Natural killer cell (primary cell): ENCODE data around the gene CCDC85C. TPM values are rescaled to one million over a fixed set of nuclear protein-coding genes. Genes with fewer than 3 reads are reported as not detected.
A peak's percentile ranks its signal among the peaks of the same experiment; 100 is the strongest.

Experiments
- ATAC-seq, 3 donors: fragments of 150-1000 bp in 2 of 3; fragments of 200-7000 bp in 1 of 3; cut with Tn5 transposase; 1 replicate in 1 of 3; 2 replicates in 2 of 3; pipeline ENCODE4 v1.10.0; 2021; ENCODE audit warnings: mild to moderate bottlenecking in 2 of 3, moderate library complexity in 2 of 3
- DNase-seq, 2 donors: peaks; one replicate each; pipeline versions ENCODE4 v3.0.0 to v3.0.0-alpha.2; 2013 to 2021; ENCODE audit warnings: mixed read lengths in 1 of 2
- H3K27ac ChIP-seq: one replicate; pipeline ENCODE4 v1.5.1; 2013; ENCODE audit warnings: mild to moderate bottlenecking, low read length
- H3K27me3 ChIP-seq: one replicate; pipeline ENCODE4 v1.6.1; 2013; ENCODE audit warnings: low read length; ENCODE audit not compliant: control insufficient read depth, insufficient read depth
- H3K36me3 ChIP-seq: one replicate; pipeline ENCODE4 v1.6.1; 2013; ENCODE audit warnings: low read length; ENCODE audit not compliant: control insufficient read depth, insufficient read depth
- H3K4me1 ChIP-seq: one replicate; pipeline ENCODE4 v1.6.1; 2013; ENCODE audit warnings: low read length; ENCODE audit not compliant: control insufficient read depth, insufficient read depth
- H3K4me3 ChIP-seq: one replicate; pipeline ENCODE4 v1.5.1; 2013; ENCODE audit warnings: low read length
- H3K9me3 ChIP-seq: one replicate; pipeline ENCODE4 v1.6.1; 2013; ENCODE audit warnings: low read length; ENCODE audit not compliant: control insufficient read depth, insufficient read depth
- H3K27ac Mint-ChIP-seq, 2 donors: one replicate each; pipeline ENCODE4 v1.8.0; 2022; ENCODE audit warnings: mild to moderate bottlenecking in 2 of 2, mixed read lengths in 2 of 2, moderate library complexity in 1 of 2
- H3K27me3 Mint-ChIP-seq, 2 donors: one replicate each; pipeline ENCODE4 v1.8.0; 2022; ENCODE audit warnings: low read depth in 2 of 2, mixed read lengths in 2 of 2
- H3K36me3 Mint-ChIP-seq: one replicate; pipeline ENCODE4 v1.8.0; 2022; ENCODE audit warnings: mixed read lengths
- H3K4me1 Mint-ChIP-seq, 2 donors: one replicate each; pipeline ENCODE4 v1.8.0; 2022; ENCODE audit warnings: mixed read lengths in 2 of 2
- H3K4me3 Mint-ChIP-seq: one replicate; pipeline ENCODE4 v1.8.0; 2022; ENCODE audit warnings: mild to moderate bottlenecking, moderate library complexity, mixed read lengths
- H3K9me3 Mint-ChIP-seq, 2 donors: one replicate each; pipeline ENCODE4 v1.8.0; 2022; ENCODE audit warnings: mixed read lengths in 2 of 2
- CTCF ChIP-seq: fragments of 200-600 bp; IDR thresholded peaks from one replicate; pipeline ENCODE4 v1.8.0; 2022; ENCODE audit warnings: antibody characterized with exemption
- WGBS: methylation state at CpG from one replicate; pipeline ENCODE4 v1.1.7; 2013; ENCODE audit warnings: missing lambda C conversion rate; ENCODE audit not compliant: insufficient coverage; 5-methylcytosine and 5-hydroxymethylcytosine counted together
- intact Hi-C: fragments of 100-400 bp; cut with micrococcal nuclease; formaldehyde crosslinking; loops from one replicate; pipeline ENCODE4 v1.14.2; 2022
- total RNA-seq, 4 donors: library from RNA; stranded (reverse); fragments of 120-200 nt in 1 of 4; gene quantifications; one replicate each; pipeline versions ENCODE4 v1.2.3 to v1.2.4, GENCODE V29; 2013 to 2022

The CCDC85C gene
- total RNA-seq, 3 donors from 2014 or later (not counting 1 experiment from before 2014, with no cell fraction given), result 0.73 to 4.3 (median 2.8) TPM

- H3K27me3 Mint-ChIP-seq, result no peaks in the 10 kb centered on the region
- DNase-seq (no peak), ATAC-seq (no peak)
- no peaks in the 10 kb centered on the region for H3K4me1 Mint-ChIP-seq
- no peaks in the 10 kb centered on the region for H3K36me3 Mint-ChIP-seq
- Histone ChIP-seq H3K27ac (no peak overlapping the region), H3K4me3 (no peak overlapping the region), H3K36me3 (no peaks in the 10 kb centered on the region), H3K9me3 (no peaks in the 10 kb centered on the region), H3K27me3 (no peaks in the 10 kb centered on the region), H3K4me1 (no peaks in the 10 kb centered on the region)
- TF ChIP-seq CTCF, result no peak
- no peak overlapping the region for H3K4me3 Mint-ChIP-seq
- H3K27ac Mint-ChIP-seq, result no peak overlapping the region
- H3K9me3 Mint-ChIP-seq, result no peaks in the 10 kb centered on the region
- intact Hi-C loops, result no loop called here
- 89% methylated on average over 5 of the region's 5 CpGs for WGBS
These were observed 27.7 kb downstream of the CCDC85C start for GRCh38 chr14:99576304-99576703.

GRCh38 chr14:99575043-99576023 is 28.7 kb downstream of the CCDC85C start:
- Mint-ChIP-seq H3K9me3 (no peaks in the 10 kb centered on the region), H3K36me3 (no peaks in the 10 kb centered on the region), H3K27me3 (no peaks in the 10 kb centered on the region), H3K27ac (no peak overlapping the region), H3K4me3 (no peak overlapping the region), H3K4me1 (no peaks in the 10 kb centered on the region)
- DNase-seq, result peak in 1 of 2 donors; percentile 12
- no peaks in the 10 kb centered on the region for H3K9me3 ChIP-seq
- no peaks in the 10 kb centered on the region for H3K36me3 ChIP-seq
- no peaks in the 10 kb centered on the region for H3K4me1 ChIP-seq
- ATAC-seq, result peak in 1 of 3 donors; percentile 38
- no peaks in the 10 kb centered on the region for H3K27me3 ChIP-seq
- H3K4me3 ChIP-seq, result no peak overlapping the region
- H3K27ac ChIP-seq, result no peak overlapping the region
- intact Hi-C loops, result no loop called here
- no peak for TF ChIP-seq CTCF
- 85% methylated on average over 22 of the region's 22 CpGs for WGBS

GRCh38 chr14:99574099-99574880 is 29.7 kb downstream of the CCDC85C start:
- H3K27me3 Mint-ChIP-seq, result no peaks in the 10 kb centered on the region
- no peaks in the 10 kb centered on the region for H3K36me3 Mint-ChIP-seq
- intact Hi-C loops, result no loop called here
- H3K4me3 ChIP-seq, result no peak overlapping the region
- no peaks in the 10 kb centered on the region for H3K9me3 Mint-ChIP-seq
- H3K27ac Mint-ChIP-seq, result no peak overlapping the region
- H3K4me3 Mint-ChIP-seq, result no peak overlapping the region
- no peaks in the 10 kb centered on the region for H3K4me1 ChIP-seq
- ATAC-seq, result no peak
- 91% methylated on average over 11 of the region's 11 CpGs for WGBS
- H3K4me1 Mint-ChIP-seq, result no peaks in the 10 kb centered on the region
- no peak for DNase-seq
- TF ChIP-seq CTCF, result no peak
- no peaks in the 10 kb centered on the region for H3K36me3 ChIP-seq
- no peak overlapping the region for H3K27ac ChIP-seq
- no peaks in the 10 kb centered on the region for H3K9me3 ChIP-seq
- no peaks in the 10 kb centered on the region for H3K27me3 ChIP-seq
